ENCODE results near the gene IFITM10. TPM values are rescaled to one million over a fixed set of nuclear protein-coding genes. Genes with fewer than 3 reads are reported as not detected.

The IFITM10 gene
- polyA plus RNA-seq, 1 of the 3 experiments (the other 2 are of a cell fraction): 0.21 TPM

GRCh38 chr11:1759151-1759850, 8.9 kb upstream of the IFITM10 start:
- no peak overlapping the region for H3K4me2 ChIP-seq
- H3K4me3 ChIP-seq (ENCODE audit: low read depth in 2 of 2, low read length in 1 of 2): no peak overlapping the region
- H3K36me3 ChIP-seq (replicated peaks in 1 of 2; ENCODE audit: control insufficient read depth in 1 of 2, insufficient read depth in 2 of 2, low read length in 1 of 2): peaks cover 0 to 42% of the 10 kb centered on the region in 2 experiments
- 93% methylated on average over 3 of the region's 23 CpGs for WGBS (ENCODE audit: low lambda C conversion rate)
- ChIA-PET CTCF (interaction anchor here (1.0 kb wide), 1 partner anchor 23 kb away, joined by 3 read pairs; no protein-coding TSS in a partner anchor), POLR2A (no interaction called here)
- H3K9me3 ChIP-seq: no peaks in the 10 kb centered on the region
- H3F3A ChIP-seq (replicated peaks; ENCODE audit: insufficient read depth): no peaks in the 10 kb centered on the region
- H3K27ac ChIP-seq (ENCODE audit: low read depth in 2 of 2, low read length in 1 of 2): no peak overlapping the region
- peaks cover 1 to 16% of the 10 kb centered on the region in 2 experiments; a peak in 3 of 4 replicates for H3K4me1 ChIP-seq (ENCODE audit: control insufficient read depth in 1 of 2, insufficient read depth in 2 of 2, low read depth in 1 of 2, low read length in 1 of 2)
- TF ChIP-seq USF1 (IDR thresholded peaks at IDR 0.05; ENCODE audit: borderline replicate concordance, low read depth): no peak
- no peak for TF ChIP-seq YY1 (IDR thresholded peaks at IDR 0.05; ENCODE audit: low read depth)
- no peak for TF ChIP-seq JUND (IDR thresholded peaks at IDR 0.05)
- TF ChIP-seq SIN3A (IDR thresholded peaks at IDR 0.05; ENCODE audit: borderline replicate concordance, low read depth, low read length): no peak
- TF ChIP-seq FOXJ3 (CRISPR knock-in tag; IDR thresholded peaks at IDR 0.05): no peak
- no peak for TF ChIP-seq RXRA (IDR thresholded peaks at IDR 0.05; ENCODE audit: borderline replicate concordance, low read depth)
- TF ChIP-seq GABPA (IDR thresholded peaks at IDR 0.05; ENCODE audit: low read depth): no peak
- TF ChIP-seq RFX5 (IDR thresholded peaks at IDR 0.05; ENCODE audit: low read length): no peak
- H3K27me3 ChIP-seq (ENCODE audit: insufficient read depth): no peaks in the 10 kb centered on the region
- H3K9me2 ChIP-seq: no peaks in the 10 kb centered on the region
- H3K9ac ChIP-seq: no peak overlapping the region
- no peak overlapping the region for H2AFZ ChIP-seq (ENCODE audit: low read depth)
- H3K79me2 ChIP-seq (ENCODE audit: insufficient read depth): peaks cover 21% of the 10 kb centered on the region
- H4K20me1 ChIP-seq (ENCODE audit: insufficient read depth): 0 out of 2 replicates have a peak, but pooled peaks cover 3% of the 10 kb centered on the region
- no peak for DNase-seq

GRCh38 chr11:1758611-1759150, 8.3 kb upstream of the IFITM10 start:
- TF ChIP-seq FOSL2 (IDR thresholded peaks at IDR 0.05; ENCODE audit: borderline replicate concordance, low read depth) (no peak), ZBTB33 (IDR thresholded peaks at IDR 0.05; ENCODE audit: borderline replicate concordance, low read depth) (no peak), POLR2AphosphoS5 (IDR thresholded peaks at IDR 0.05; ENCODE audit: low read depth, low read length) (no peak), CTCF (IDR thresholded peaks at IDR 0.05) (no peak), CHD2 (IDR thresholded peaks at IDR 0.05; ENCODE audit: low read length, partially characterized antibody) (no peak), NRF1 (IDR thresholded peaks at IDR 0.05; ENCODE audit: low read depth, low read length) (no peak), FOXM1 (IDR thresholded peaks at IDR 0.05; ENCODE audit: low read depth) (no peak), MXI1 (IDR thresholded peaks at IDR 0.05; ENCODE audit: low read depth, low read length) (no peak), ELF1 (IDR thresholded peaks at IDR 0.05) (no peak), TAF1 (IDR thresholded peaks at IDR 0.05; ENCODE audit: borderline replicate concordance, low read depth, low read length) (no peak), IRF3 (IDR thresholded peaks at IDR 0.05; ENCODE audit: low read depth, low read length) (no peak)
- POLR2A ChIA-PET: no interaction called here

More at GRCh38 chr11:1758611-1759150, 8.3 kb upstream of the IFITM10 start:
- CTCF ChIA-PET: interaction anchor here (1.0 to 1.6 kb wide), 2 partner anchors 24 to 74 kb away, joined by 3 to 5 read pairs; no protein-coding TSS in a partner anchor
- no peaks in the 10 kb centered on the region for H3K9me2 ChIP-seq
- no peak for DNase-seq
- peaks cover 0 to 42% of the 10 kb centered on the region in 2 experiments for H3K36me3 ChIP-seq (replicated peaks in 1 of 2; ENCODE audit: control insufficient read depth in 1 of 2, insufficient read depth in 2 of 2, low read length in 1 of 2)
- H3F3A ChIP-seq (replicated peaks; ENCODE audit: insufficient read depth): no peaks in the 10 kb centered on the region
- no peaks in the 10 kb centered on the region for H3K9me3 ChIP-seq
- H3K9ac ChIP-seq: no peak overlapping the region
- 0 out of 2 replicates have a peak, but pooled peaks cover 3% of the 10 kb centered on the region for H4K20me1 ChIP-seq (ENCODE audit: insufficient read depth)
- H3K4me3 ChIP-seq (ENCODE audit: low read depth in 2 of 2, low read length in 1 of 2): no peak overlapping the region
- H3K27ac ChIP-seq (ENCODE audit: low read depth in 2 of 2, low read length in 1 of 2): no peak overlapping the region
- H3K79me2 ChIP-seq (ENCODE audit: insufficient read depth): peaks cover 21% of the 10 kb centered on the region
- H2AFZ ChIP-seq (ENCODE audit: low read depth): no peak overlapping the region
- peaks cover 0 to 14% of the 10 kb centered on the region in 2 experiments; a peak in 1 of 4 replicates for H3K4me1 ChIP-seq (ENCODE audit: control insufficient read depth in 1 of 2, insufficient read depth in 2 of 2, low read depth in 1 of 2, low read length in 1 of 2)
- H3K4me2 ChIP-seq: no peak overlapping the region
- WGBS (ENCODE audit: low lambda C conversion rate): 94% methylated on average over 10 of the region's 21 CpGs
- no peaks in the 10 kb centered on the region for H3K27me3 ChIP-seq (ENCODE audit: insufficient read depth)

All from SK-N-SH (cell line).